ENCODE results near the gene HAUS1. TPM values are rescaled to one million over a fixed set of nuclear protein-coding genes. Genes with fewer than 3 reads are reported as not detected.
A peak's percentile ranks its signal among the peaks of the same experiment; 100 is the strongest.

Gene HAUS1
- total RNA-seq, 4 donors from 2014 or later = 8.1 to 20.6 (median 13.3) TPM

GRCh38 chr18:46096651-46097300 is 7.4 kb upstream of the HAUS1 start:
- Histone ChIP-seq H3K27me3 (no peaks in the 10 kb centered on the region), H3K9me3 (no peaks in the 10 kb centered on the region), H3K36me3 (peaks cover 0 to 30% of the 10 kb centered on the region in 2 donors), H3K27ac (peak overlapping the region; percentile 92 to 97 (median 94)), H3K4me3 (peak overlapping the region; percentile 83 to 100 (median 90)), H3K4me1 (peaks cover 36 to 44% of the 10 kb centered on the region in 2 donors)
- no peak for TF ChIP-seq POLR2A (IDR thresholded peaks at IDR 0.05)
- peak in 1 of 5 experiments; percentile 37 for TF ChIP-seq CTCF (IDR thresholded peaks at IDR 0.05 in 4 of 5, conservative IDR thresholded peaks at IDR 0.05 in 1 of 5)
- in situ Hi-C loops (cut with MboI; ENCODE audit: low sequenced_read_pairs in 4 of 4) = loop anchor here in 1 of 4 donors (25.0 kb wide), 1 partner anchor 184 kb away; no protein-coding TSS in a partner anchor
- DNase-seq (peak in 1 of 2 donors; percentile 47), ATAC-seq (peak in 1 of 2 donors; percentile 4)
- intact Hi-C loops (cut with DNase I; ENCODE audit: low total_unique reads) = no loop called here

- Histone ChIP-seq H3K36me3 (peaks cover 0 to 23% of the 10 kb centered on the region in 2 donors), H3K4me1 (peaks cover 33 to 40% of the 10 kb centered on the region in 2 donors), H3K9me3 (no peaks in the 10 kb centered on the region), H3K27ac (peak overlapping the region; percentile 92 to 97 (median 94)), H3K27me3 (no peaks in the 10 kb centered on the region), H3K4me3 (peak overlapping the region; percentile 83 to 100 (median 90))
- intact Hi-C loops (cut with DNase I; ENCODE audit: low total_unique reads) = no loop called here
- TF ChIP-seq CTCF (IDR thresholded peaks at IDR 0.05 in 4 of 5, conservative IDR thresholded peaks at IDR 0.05 in 1 of 5) = no peak
- no peak for TF ChIP-seq POLR2A (IDR thresholded peaks at IDR 0.05)
- ATAC-seq = peak in 1 of 2 donors; percentile 4
- no peak for DNase-seq
- in situ Hi-C loops (cut with MboI; ENCODE audit: low sequenced_read_pairs in 4 of 4) = loop anchor here in 1 of 4 donors (25.0 kb wide), 1 partner anchor 185 kb away; no protein-coding TSS in a partner anchor
These were observed 6.8 kb upstream of the HAUS1 start for GRCh38 chr18:46097431-46097800.

- in situ Hi-C loops (cut with MboI; ENCODE audit: low sequenced_read_pairs in 4 of 4) (loop anchor here in 1 of 4 donors (25.0 kb wide), 1 partner anchor 186 kb away; no protein-coding TSS in a partner anchor), intact Hi-C loops (cut with DNase I; ENCODE audit: low total_unique reads) (no loop called here)
- TF ChIP-seq CTCF (IDR thresholded peaks at IDR 0.05 in 4 of 5, conservative IDR thresholded peaks at IDR 0.05 in 1 of 5) = no peak
- peak; percentile 90 to 93 for TF ChIP-seq POLR2A (IDR thresholded peaks at IDR 0.05)
- peak; percentile 86 to 91 for DNase-seq
- no peaks in the 10 kb centered on the region for H3K9me3 ChIP-seq
- peak; percentile 89 to 91 for ATAC-seq
- no peaks in the 10 kb centered on the region for H3K27me3 ChIP-seq
- peak within 1 kb of the TSS; percentile 92 to 97 (median 94) for H3K27ac ChIP-seq
- peak within 1 kb of the TSS; percentile 83 to 100 (median 90) for H3K4me3 ChIP-seq
- H3K4me1 ChIP-seq = peaks cover 31 to 37% of the 10 kb centered on the region in 2 donors
- H3K36me3 ChIP-seq = peaks cover 0 to 17% of the 10 kb centered on the region in 2 donors
These were observed 6.2 kb upstream of the HAUS1 start, which contains the start of gene ATP5F1A for GRCh38 chr18:46097801-46098615. TSS of gene ATP5F1A (minus strand) at chr18:46098296. CDS start at chr18:46098231, 65 bp downstream.

GRCh38 chr18:46098616-46098933 is 5.6 kb upstream of the HAUS1 start:
- H3K4me3 ChIP-seq = peak overlapping the region; percentile 83 to 100 (median 90)
- ATAC-seq (no peak), DNase-seq (no peak)
- in situ Hi-C loops (cut with MboI; ENCODE audit: low sequenced_read_pairs in 4 of 4) = loop anchor here in 1 of 4 donors (25.0 kb wide), 1 partner anchor 186 kb away; no protein-coding TSS in a partner anchor
- H3K4me1 ChIP-seq = peaks cover 31% of the 10 kb centered on the region in 2 donors
- H3K9me3 ChIP-seq = no peaks in the 10 kb centered on the region
- H3K27me3 ChIP-seq = no peaks in the 10 kb centered on the region
- H3K27ac ChIP-seq = peak overlapping the region; percentile 92 to 97 (median 94)
- TF ChIP-seq POLR2A (IDR thresholded peaks at IDR 0.05) = no peak
- no peak for TF ChIP-seq CTCF (IDR thresholded peaks at IDR 0.05 in 4 of 5, conservative IDR thresholded peaks at IDR 0.05 in 1 of 5)
- H3K36me3 ChIP-seq = peaks cover 0 to 12% of the 10 kb centered on the region in 2 donors
- intact Hi-C loops (cut with DNase I; ENCODE audit: low total_unique reads) = no loop called here
